Measurements from ENCODE around the gene RHOJ.

Gene RHOJ

DNA sequence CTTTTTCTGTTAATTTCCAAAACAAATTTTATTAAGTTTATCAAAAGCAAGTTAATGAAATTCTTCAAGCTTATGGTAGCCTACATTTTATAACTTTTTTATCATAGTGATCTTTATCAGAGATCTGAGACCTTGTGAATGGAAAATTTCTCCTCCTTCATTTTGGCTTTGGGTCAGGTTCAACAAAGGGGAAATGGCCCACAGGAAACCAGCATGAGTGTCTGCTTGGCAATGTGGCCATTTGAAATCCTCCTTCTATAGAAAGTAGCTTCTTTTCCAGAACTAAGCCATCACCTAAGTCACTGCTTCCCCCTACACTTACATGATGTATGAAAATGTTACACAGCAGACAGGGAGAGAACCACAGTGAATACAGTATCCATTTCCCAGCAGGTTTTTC lies 1.6 kb downstream of the RHOJ start:
- Histone ChIP-seq H3K36me3 (ENCODE audit: control insufficient read depth, insufficient read depth, low read length) (peaks cover 10% of the 10 kb centered on the region), H3K4me3 (ENCODE audit: extremely low read depth, insufficient read depth, low read length, poor library complexity, severe bottlenecking) (peak overlapping the region; percentile 42), H3K9me3 (ENCODE audit: control insufficient read depth, low read length) (peaks cover 5% of the 10 kb centered on the region), H3K27ac (ENCODE audit: low read depth, low read length, severe bottlenecking) (peak overlapping the region; percentile 26), H3K4me1 (ENCODE audit: control insufficient read depth, insufficient read depth, low read length, poor library complexity, severe bottlenecking) (peaks cover 9% of the 10 kb centered on the region)

GRCh38 chr14:63209160-63209559 lies 4.9 kb downstream of the RHOJ start:
- 100% methylated on average over 1 of the region's 1 CpG; no CpG with 5 or more reads in 1 of the 2 experiments for WGBS, 2 experiments (ENCODE audit: insufficient coverage in 2 of 2)
- Histone ChIP-seq H3K9me3 (ENCODE audit: control insufficient read depth, low read length) (no peaks in the 10 kb centered on the region), H3K36me3 (ENCODE audit: control insufficient read depth, insufficient read depth, low read length) (peaks cover 36% of the 10 kb centered on the region), H3K4me1 (ENCODE audit: control insufficient read depth, insufficient read depth, low read length, poor library complexity, severe bottlenecking) (peaks cover 4% of the 10 kb centered on the region), H3K27ac (ENCODE audit: low read depth, low read length, severe bottlenecking) (no peak overlapping the region), H3K4me3 (ENCODE audit: extremely low read depth, insufficient read depth, low read length, poor library complexity, severe bottlenecking) (no peak overlapping the region)

DNA sequence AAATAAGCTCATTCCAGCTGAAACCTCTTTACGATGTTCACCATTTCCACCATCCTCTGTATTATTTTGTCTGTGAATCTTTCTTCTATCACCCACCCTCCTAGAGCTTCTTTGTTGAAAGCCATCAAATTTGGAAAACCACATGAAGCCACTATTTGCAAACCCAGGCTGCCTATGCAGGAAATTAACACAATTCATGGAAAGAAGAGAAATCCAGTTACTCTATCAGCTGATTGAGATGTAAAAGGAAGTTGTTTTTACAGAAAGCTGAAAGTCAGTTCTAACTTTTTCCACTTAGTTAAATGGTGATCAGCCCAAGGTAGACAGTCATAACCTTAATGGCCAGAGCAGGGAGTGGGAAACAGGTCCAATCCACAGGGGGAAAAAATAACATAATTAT lies 6.6 kb downstream of the RHOJ start:
- no peaks in the 10 kb centered on the region for H3K9me3 ChIP-seq (ENCODE audit: control insufficient read depth, low read length)
- H3K4me3 ChIP-seq (ENCODE audit: extremely low read depth, insufficient read depth, low read length, poor library complexity, severe bottlenecking): no peak overlapping the region
- no peak overlapping the region for H3K27ac ChIP-seq (ENCODE audit: low read depth, low read length, severe bottlenecking)
- H3K4me1 ChIP-seq (ENCODE audit: control insufficient read depth, insufficient read depth, low read length, poor library complexity, severe bottlenecking): peaks cover 4% of the 10 kb centered on the region
- H3K36me3 ChIP-seq (ENCODE audit: control insufficient read depth, insufficient read depth, low read length): peaks cover 36% of the 10 kb centered on the region
- WGBS, 2 experiments (ENCODE audit: insufficient coverage in 2 of 2): no CpG with 5 or more reads among the region's 1 CpG

DNA sequence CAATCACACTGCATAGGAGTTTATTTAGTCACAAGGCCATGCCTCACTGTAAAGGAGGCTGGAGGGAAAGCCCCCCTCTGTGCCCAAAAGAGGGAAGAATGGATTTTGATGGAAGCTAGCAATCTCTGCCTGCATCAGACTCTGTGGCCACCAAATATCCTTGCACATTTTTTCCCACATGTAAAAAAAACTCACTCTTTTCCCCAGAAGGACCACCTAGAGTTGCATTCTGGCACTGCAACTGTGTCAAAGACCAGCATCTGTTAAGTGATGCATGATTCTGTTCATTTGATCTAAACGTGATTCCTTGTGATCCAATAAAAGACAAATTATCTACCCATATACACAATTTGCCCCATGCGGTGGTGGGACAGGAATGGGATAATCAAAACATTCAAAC lies 8.0 kb downstream of the RHOJ start:
- peaks cover 36% of the 10 kb centered on the region for H3K36me3 ChIP-seq (ENCODE audit: control insufficient read depth, insufficient read depth, low read length)
- no CpG with 5 or more reads among the region's 2 CpGs for WGBS, 2 experiments (ENCODE audit: insufficient coverage in 2 of 2)
- H3K4me1 ChIP-seq (ENCODE audit: control insufficient read depth, insufficient read depth, low read length, poor library complexity, severe bottlenecking): no peaks in the 10 kb centered on the region
- H3K27ac ChIP-seq (ENCODE audit: low read depth, low read length, severe bottlenecking): no peak overlapping the region
- H3K9me3 ChIP-seq (ENCODE audit: control insufficient read depth, low read length): no peaks in the 10 kb centered on the region
- H3K4me3 ChIP-seq (ENCODE audit: extremely low read depth, insufficient read depth, low read length, poor library complexity, severe bottlenecking): no peak overlapping the region

- H3K9me3 ChIP-seq (ENCODE audit: control insufficient read depth, low read length): no peaks in the 10 kb centered on the region
- H3K4me3 ChIP-seq (ENCODE audit: extremely low read depth, insufficient read depth, low read length, poor library complexity, severe bottlenecking): no peak overlapping the region
- H3K36me3 ChIP-seq (ENCODE audit: control insufficient read depth, insufficient read depth, low read length): peaks cover 36% of the 10 kb centered on the region
- H3K27ac ChIP-seq (ENCODE audit: low read depth, low read length, severe bottlenecking): no peak overlapping the region
- H3K4me1 ChIP-seq (ENCODE audit: control insufficient read depth, insufficient read depth, low read length, poor library complexity, severe bottlenecking): no peaks in the 10 kb centered on the region
- 83% methylated on average over 1 of the region's 2 CpGs; no CpG with 5 or more reads in 1 of the 2 experiments for WGBS, 2 experiments (ENCODE audit: insufficient coverage in 2 of 2)
These were observed 8.7 kb downstream of the RHOJ start for GRCh38 chr14:63212776-63213500.

DNA sequence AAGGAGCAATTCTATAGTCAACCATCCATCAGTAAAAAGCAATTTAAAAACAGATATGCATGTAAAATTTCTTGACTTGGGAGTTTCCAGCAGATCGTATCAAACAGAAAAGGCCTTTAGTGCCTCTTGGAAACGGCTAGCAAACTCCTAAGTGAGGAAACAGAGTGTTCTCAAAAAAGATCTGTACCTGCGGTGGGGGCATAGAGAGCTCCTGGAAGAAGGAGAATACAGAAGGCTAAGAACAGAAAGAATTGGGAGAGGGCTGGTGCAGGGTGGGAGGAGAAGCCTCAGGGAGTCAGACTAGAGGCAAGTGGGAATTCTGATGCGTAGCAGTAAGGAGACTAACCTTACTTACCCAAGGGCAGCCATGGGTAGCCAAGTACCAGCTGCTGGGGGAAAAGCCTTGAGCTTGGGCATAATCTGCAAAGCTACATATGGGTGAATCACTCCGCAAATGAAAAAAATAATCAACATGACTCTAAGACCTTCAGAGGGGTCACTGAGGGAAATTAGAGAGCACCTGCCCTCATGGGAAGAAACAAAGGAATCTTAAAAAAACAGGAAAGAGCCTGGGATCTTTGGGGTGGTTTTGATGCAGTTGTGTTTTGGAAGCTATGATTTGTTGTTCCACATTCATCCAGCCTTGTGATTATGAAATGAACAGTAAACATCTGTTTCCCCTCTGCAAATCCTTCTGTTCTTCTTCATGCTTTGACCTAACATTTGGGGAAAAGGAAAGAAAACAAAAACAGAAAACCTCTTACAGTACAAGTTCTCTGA lies 10.4 kb downstream of the RHOJ start:
- H3K36me3 ChIP-seq (ENCODE audit: control insufficient read depth, insufficient read depth, low read length): peaks cover 29% of the 10 kb centered on the region
- no peak overlapping the region for H3K27ac ChIP-seq (ENCODE audit: low read depth, low read length, severe bottlenecking)
- 88 to 93% methylated on average over 3 to 4 of the region's 5 CpGs for WGBS, 2 experiments (ENCODE audit: insufficient coverage in 2 of 2)
- H3K4me3 ChIP-seq (ENCODE audit: extremely low read depth, insufficient read depth, low read length, poor library complexity, severe bottlenecking): no peak overlapping the region
- no peaks in the 10 kb centered on the region for H3K4me1 ChIP-seq (ENCODE audit: control insufficient read depth, insufficient read depth, low read length, poor library complexity, severe bottlenecking)
- H3K9me3 ChIP-seq (ENCODE audit: control insufficient read depth, low read length): no peaks in the 10 kb centered on the region

DNA sequence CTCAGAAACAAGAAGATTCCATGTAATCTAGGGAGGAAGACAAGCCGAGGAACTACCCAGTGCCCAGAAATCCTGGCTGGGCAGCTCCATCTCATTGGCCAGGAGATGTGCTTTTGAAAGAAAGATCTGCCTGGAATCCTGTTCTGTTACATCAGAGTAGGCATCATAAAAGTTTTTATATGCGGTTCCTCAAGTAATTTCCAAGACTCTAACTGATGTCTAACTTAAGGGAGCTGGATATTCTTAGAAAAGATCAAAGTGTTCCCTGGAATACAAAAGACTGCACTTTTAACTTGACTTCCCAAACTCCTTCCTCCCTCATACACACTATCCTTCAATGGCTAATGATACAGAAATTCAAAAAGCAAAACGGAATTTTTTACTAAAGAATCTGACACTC lies 16.3 kb downstream of the RHOJ start:
- H3K27ac ChIP-seq (ENCODE audit: low read depth, low read length, severe bottlenecking): no peak overlapping the region
- peaks cover 8% of the 10 kb centered on the region for H3K4me1 ChIP-seq (ENCODE audit: control insufficient read depth, insufficient read depth, low read length, poor library complexity, severe bottlenecking)
- H3K9me3 ChIP-seq (ENCODE audit: control insufficient read depth, low read length): no peaks in the 10 kb centered on the region
- WGBS, 2 experiments (ENCODE audit: insufficient coverage in 2 of 2): 83 to 92% methylated on average over 1 to 2 of the region's 3 CpGs
- no peaks in the 10 kb centered on the region for H3K36me3 ChIP-seq (ENCODE audit: control insufficient read depth, insufficient read depth, low read length)
- no peak overlapping the region for H3K4me3 ChIP-seq (ENCODE audit: extremely low read depth, insufficient read depth, low read length, poor library complexity, severe bottlenecking)

DNA sequence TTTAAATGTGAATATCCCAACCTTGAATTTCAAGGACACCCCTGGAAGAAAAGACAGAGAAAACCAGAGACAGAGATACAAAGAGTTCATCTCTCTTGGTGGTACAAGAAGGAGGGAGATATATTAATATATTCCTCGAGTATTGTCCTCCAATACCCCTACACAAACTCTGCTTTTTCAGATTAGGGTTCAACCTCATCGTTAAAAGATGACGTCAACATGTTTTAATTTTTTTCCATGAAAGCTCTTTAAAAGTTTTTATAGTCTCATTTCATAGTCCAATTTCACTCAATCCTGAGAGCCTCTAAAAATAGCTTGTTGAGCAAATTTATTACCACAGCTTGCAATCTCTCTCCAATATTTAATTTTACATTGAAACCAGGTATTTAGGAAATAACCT lies 19.4 kb downstream of the RHOJ start:
- H3K4me1 ChIP-seq (ENCODE audit: control insufficient read depth, insufficient read depth, low read length, poor library complexity, severe bottlenecking): peaks cover 8% of the 10 kb centered on the region
- peaks cover 3% of the 10 kb centered on the region for H3K36me3 ChIP-seq (ENCODE audit: control insufficient read depth, insufficient read depth, low read length)
- WGBS, 2 experiments (ENCODE audit: insufficient coverage in 2 of 2): 78 to 83% methylated on average over 2 of the region's 3 CpGs
- H3K27ac ChIP-seq (ENCODE audit: low read depth, low read length, severe bottlenecking): no peak overlapping the region
- H3K9me3 ChIP-seq (ENCODE audit: control insufficient read depth, low read length): peaks cover 4% of the 10 kb centered on the region
- H3K4me3 ChIP-seq (ENCODE audit: extremely low read depth, insufficient read depth, low read length, poor library complexity, severe bottlenecking): no peak overlapping the region

GRCh38 chr14:63224196-63224595 lies 20.0 kb downstream of the RHOJ start:
- 77% methylated on average over 3 of the region's 4 CpGs; no CpG with 5 or more reads in 1 of the 2 experiments for WGBS, 2 experiments (ENCODE audit: insufficient coverage in 2 of 2)
- Histone ChIP-seq H3K27ac (ENCODE audit: low read depth, low read length, severe bottlenecking) (no peak overlapping the region), H3K9me3 (ENCODE audit: control insufficient read depth, low read length) (peaks cover 9% of the 10 kb centered on the region)

DNA sequence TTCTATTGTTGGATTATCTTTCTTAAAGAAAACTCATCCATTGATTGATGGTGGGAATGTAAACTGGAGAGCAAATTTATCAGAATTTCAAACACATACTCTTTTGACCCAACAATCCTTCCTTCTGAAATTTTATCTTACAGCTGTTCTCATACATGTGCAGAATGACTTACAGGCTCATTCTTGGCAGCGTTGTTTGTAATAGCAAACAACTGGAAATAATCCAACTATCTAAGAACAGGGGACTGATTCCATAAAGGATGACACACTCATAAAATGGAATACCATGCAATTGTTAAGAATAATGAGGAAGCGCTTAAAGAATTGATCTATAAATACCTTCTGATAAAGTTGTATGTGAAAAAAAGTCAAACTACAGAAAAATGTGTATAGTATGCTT lies 24.0 kb downstream of the RHOJ start:
- no CpG with 5 or more reads among the region's 2 CpGs for WGBS, 2 experiments (ENCODE audit: insufficient coverage in 2 of 2)
- Histone ChIP-seq H3K27ac (ENCODE audit: low read depth, low read length, severe bottlenecking) (no peak overlapping the region), H3K9me3 (ENCODE audit: control insufficient read depth, low read length) (peaks cover 14% of the 10 kb centered on the region), H3K4me1 (ENCODE audit: control insufficient read depth, insufficient read depth, low read length, poor library complexity, severe bottlenecking) (peaks cover 8% of the 10 kb centered on the region), H3K4me3 (ENCODE audit: extremely low read depth, insufficient read depth, low read length, poor library complexity, severe bottlenecking) (no peak overlapping the region), H3K36me3 (ENCODE audit: control insufficient read depth, insufficient read depth, low read length) (peaks cover 3% of the 10 kb centered on the region)

More at GRCh38 chr14:63224196-63224595, 20.0 kb downstream of the RHOJ start:
- Histone ChIP-seq H3K4me3 (ENCODE audit: extremely low read depth, insufficient read depth, low read length, poor library complexity, severe bottlenecking) (no peak overlapping the region), H3K4me1 (ENCODE audit: control insufficient read depth, insufficient read depth, low read length, poor library complexity, severe bottlenecking) (peaks cover 8% of the 10 kb centered on the region), H3K36me3 (ENCODE audit: control insufficient read depth, insufficient read depth, low read length) (peaks cover 3% of the 10 kb centered on the region)
